Activated B cell treated with CpG ODN at 0.5 μM for 24 hours (primary cell): Measurements from ENCODE around the gene TRMT6. TPM values are rescaled to one million over a fixed set of nuclear protein-coding genes. Genes with fewer than 3 reads are reported as not detected.

Source experiments
- ATAC-seq: fragments of 200-7000 bp; cut with Tn5 transposase; one replicate; pipeline ENCODE4 v1.10.0; 2021; ENCODE audit warnings: low read depth, mild to moderate bottlenecking, moderate library complexity
- CTCF ChIA-PET: fragments of 350-600 bp; sonication (Branson Sonifier 250); formaldehyde crosslinking; loops from one replicate; lab custom pipeline; 2021; ENCODE audit warnings: antibody characterized with exemption; lab: Charles Lee
- POLR2A ChIA-PET: fragments of 350-600 bp; sonication (Branson Sonifier 250); formaldehyde crosslinking; loops from one replicate; lab custom pipeline; 2021; ENCODE audit warnings: antibody characterized with exemption; lab: Charles Lee
- DNase-seq: peaks from one replicate; pipeline ENCODE4 v3.0.0; 2022
- H3K27ac Mint-ChIP-seq: one replicate; pipeline ENCODE4 v1.8.0; 2020; ENCODE audit warnings: mixed read lengths
- H3K27me3 Mint-ChIP-seq: one replicate; pipeline ENCODE4 v1.8.0; 2021; ENCODE audit warnings: mixed read lengths
- H3K36me3 Mint-ChIP-seq: one replicate; pipeline ENCODE4 v1.8.0; 2021; ENCODE audit warnings: low read depth, mixed read lengths
- H3K4me1 Mint-ChIP-seq: one replicate; pipeline ENCODE4 v1.8.0; 2021; ENCODE audit warnings: mixed read lengths
- H3K4me3 Mint-ChIP-seq: one replicate; pipeline ENCODE4 v1.8.0; 2020; ENCODE audit warnings: mild to moderate bottlenecking, mixed read lengths
- H3K9me3 Mint-ChIP-seq: one replicate; pipeline ENCODE4 v1.8.0; 2020; ENCODE audit warnings: mixed read lengths
- CTCF ChIP-seq: fragments of 200-600 bp; IDR thresholded peaks from one replicate; pipeline ENCODE4 v1.8.0; 2022; ENCODE audit warnings: antibody characterized with exemption, mild to moderate bottlenecking
- intact Hi-C: fragments of 100-400 bp; cut with micrococcal nuclease; formaldehyde crosslinking; loops from one replicate; pipeline ENCODE4 v1.15.1; 2024
- total RNA-seq: library from RNA; stranded (reverse); gene quantifications from 2 replicates; pipeline ENCODE4 v1.2.3, GENCODE V29; 2022

The TRMT6 gene
- total RNA-seq, 1 donor from 2014 or later = 25.5 TPM

- ChIA-PET POLR2A (no interaction called here), CTCF (no interaction called here)
- TF ChIP-seq CTCF = no peak
- no peak for DNase-seq
- Mint-ChIP-seq H3K9me3 (no peaks in the 10 kb centered on the region), H3K4me3 (no peak overlapping the region), H3K4me1 (no peaks in the 10 kb centered on the region), H3K36me3 (peaks cover 40% of the 10 kb centered on the region), H3K27ac (no peak overlapping the region), H3K27me3 (no peaks in the 10 kb centered on the region)
- intact Hi-C loops = no loop called here
- no peak for ATAC-seq
These were observed 20.9 kb upstream of the TRMT6 start for GRCh38 chr20:5971203-5971602.

GRCh38 chr20:5970381-5970780, 20.0 kb upstream of the TRMT6 start:
- Mint-ChIP-seq H3K27ac (no peak overlapping the region), H3K9me3 (no peaks in the 10 kb centered on the region), H3K4me1 (no peaks in the 10 kb centered on the region), H3K36me3 (peaks cover 47% of the 10 kb centered on the region), H3K27me3 (no peaks in the 10 kb centered on the region), H3K4me3 (no peak overlapping the region)
- intact Hi-C loops = no loop called here
- CTCF ChIA-PET = no interaction called here
- no peak for ATAC-seq
- no peak for TF ChIP-seq CTCF
- POLR2A ChIA-PET = no interaction called here
- no peak for DNase-seq

DNA sequence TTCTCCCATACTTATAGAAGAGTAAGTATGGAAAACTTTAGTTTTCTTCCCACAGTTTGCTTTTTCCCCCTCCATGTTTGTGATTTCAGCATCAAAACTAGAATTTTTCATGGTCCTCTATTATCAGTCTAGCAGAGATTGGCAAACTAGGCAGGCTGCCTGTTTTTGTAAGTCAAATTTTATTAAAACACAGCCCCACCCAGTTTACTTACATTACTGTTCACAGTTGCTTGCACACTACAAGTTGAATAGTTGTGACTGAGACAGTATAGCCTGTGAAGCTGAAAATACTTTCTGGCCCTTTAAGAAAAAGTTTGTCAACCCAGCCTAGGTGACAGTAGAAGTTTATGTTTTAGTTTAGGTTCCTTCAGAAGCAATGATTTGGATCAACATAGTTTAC, 19.6 kb upstream of the TRMT6 start:
- no peak overlapping the region for H3K4me3 Mint-ChIP-seq
- POLR2A ChIA-PET = no interaction called here
- ATAC-seq = no peak

GRCh38 chr20:5969348-5969935, 19.1 kb upstream of the TRMT6 start:
- no peak for DNase-seq
- Mint-ChIP-seq H3K4me1 (no peaks in the 10 kb centered on the region), H3K27me3 (no peaks in the 10 kb centered on the region), H3K36me3 (peaks cover 50% of the 10 kb centered on the region), H3K9me3 (no peaks in the 10 kb centered on the region), H3K27ac (no peak overlapping the region), H3K4me3 (no peak overlapping the region)
- TF ChIP-seq CTCF = no peak
- intact Hi-C loops = no loop called here
- POLR2A ChIA-PET = no interaction called here
- no peak for ATAC-seq
- CTCF ChIA-PET = no interaction called here

More for the DNA sequence above, 19.6 kb upstream of the TRMT6 start:
- Mint-ChIP-seq H3K4me1 (no peaks in the 10 kb centered on the region), H3K27me3 (no peaks in the 10 kb centered on the region), H3K9me3 (no peaks in the 10 kb centered on the region), H3K27ac (no peak overlapping the region), H3K36me3 (peaks cover 48% of the 10 kb centered on the region)
- CTCF ChIA-PET = no interaction called here
- TF ChIP-seq CTCF = no peak
- intact Hi-C loops = no loop called here
- DNase-seq = no peak

GRCh38 chr20:5968462-5968861, 18.1 kb upstream of the TRMT6 start:
- no peak overlapping the region for H3K4me3 Mint-ChIP-seq
- ChIA-PET CTCF (no interaction called here), POLR2A (no interaction called here)
- peaks cover 58% of the 10 kb centered on the region for H3K36me3 Mint-ChIP-seq
- H3K4me1 Mint-ChIP-seq = no peaks in the 10 kb centered on the region
- ATAC-seq (no peak), DNase-seq (no peak)
- intact Hi-C loops = no loop called here
- H3K27ac Mint-ChIP-seq = no peak overlapping the region
- no peaks in the 10 kb centered on the region for H3K27me3 Mint-ChIP-seq
- no peak for TF ChIP-seq CTCF
- H3K9me3 Mint-ChIP-seq = no peaks in the 10 kb centered on the region
